Measurements from ENCODE around the gene WWOX. TPM values are rescaled to one million over a fixed set of nuclear protein-coding genes. Genes with fewer than 3 reads are reported as not detected.

WWOX gene
- total and polyA plus RNA-seq, 4 experiments from 2014 or later = 10.4 to 23.1 (median 17.5) TPM

- CTCF ChIA-PET (ENCODE audit: partially characterized antibody) = no interaction called here
- no peak overlapping the region for H3K4me3 Mint-ChIP-seq
- no peak for DNase-seq
These were observed 106.1 kb downstream of the WWOX start for GRCh38 chr16:78205506-78205905.

GRCh38 chr16:78206623-78207223 is 107.3 kb downstream of the WWOX start:
- no peaks in the 10 kb centered on the region for H3K4me1 Mint-ChIP-seq
- no peak overlapping the region for H3K4me3 Mint-ChIP-seq
- peaks cover 0 to 3% (median 0%) of the 10 kb centered on the region in 8 donors for H3K9me3 Mint-ChIP-seq
- Histone ChIP-seq H3K36me3 (ENCODE audit: insufficient read depth, low read length) (no peaks in the 10 kb centered on the region), H3K9me3 (ENCODE audit: control insufficient read depth in 1 of 2, low read length in 2 of 2) (no peaks in the 10 kb centered on the region), H3K27me3 (ENCODE audit: insufficient read depth, low read length) (no peaks in the 10 kb centered on the region), H3K4me1 (ENCODE audit: insufficient read depth, low read length) (no peaks in the 10 kb centered on the region), H3K4me3 (ENCODE audit: low read length in 2 of 2) (no peak overlapping the region), H3K27ac (ENCODE audit: low read depth, low read length) (no peak overlapping the region)
- DNase-seq = no peak
- H3K27ac Mint-ChIP-seq = no peak overlapping the region
- H3K36me3 Mint-ChIP-seq = peaks cover 0 to 35% of the 10 kb centered on the region in 2 donors
- POLR2A ChIA-PET (ENCODE audit: partially characterized antibody) = no interaction called here
- CTCF ChIA-PET (ENCODE audit: partially characterized antibody) = no interaction called here
- intact Hi-C loops (cut with micrococcal nuclease) = no loop called here
- H3K27me3 Mint-ChIP-seq = no peaks in the 10 kb centered on the region

More at GRCh38 chr16:78205506-78205905, 106.1 kb downstream of the WWOX start:
- POLR2A ChIA-PET (ENCODE audit: partially characterized antibody) = no interaction called here
- H3K4me1 ChIP-seq (ENCODE audit: insufficient read depth, low read length) = no peaks in the 10 kb centered on the region
- H3K4me1 Mint-ChIP-seq = no peaks in the 10 kb centered on the region
- peaks cover 0 to 3% (median 0%) of the 10 kb centered on the region in 8 donors for H3K9me3 Mint-ChIP-seq
- intact Hi-C loops (cut with micrococcal nuclease) = no loop called here
- H3K9me3 ChIP-seq (ENCODE audit: control insufficient read depth in 1 of 2, low read length in 2 of 2) = no peaks in the 10 kb centered on the region
- no peak overlapping the region for H3K4me3 ChIP-seq (ENCODE audit: low read length in 2 of 2)
- H3K36me3 Mint-ChIP-seq = peaks cover 0 to 26% of the 10 kb centered on the region in 2 donors
- no peaks in the 10 kb centered on the region for H3K27me3 Mint-ChIP-seq
- no peak overlapping the region for H3K27ac ChIP-seq (ENCODE audit: low read depth, low read length)
- H3K27me3 ChIP-seq (ENCODE audit: insufficient read depth, low read length) = no peaks in the 10 kb centered on the region
- no peaks in the 10 kb centered on the region for H3K36me3 ChIP-seq (ENCODE audit: insufficient read depth, low read length)
- H3K27ac Mint-ChIP-seq = no peak overlapping the region

GRCh38 chr16:78209951-78210661 is 110.7 kb downstream of the WWOX start:
- Histone ChIP-seq H3K4me3 (ENCODE audit: low read length in 2 of 2) (no peak overlapping the region), H3K9me3 (ENCODE audit: control insufficient read depth in 1 of 2, low read length in 2 of 2) (no peaks in the 10 kb centered on the region), H3K27me3 (ENCODE audit: insufficient read depth, low read length) (no peaks in the 10 kb centered on the region), H3K27ac (ENCODE audit: low read depth, low read length) (no peak overlapping the region), H3K4me1 (ENCODE audit: insufficient read depth, low read length) (no peaks in the 10 kb centered on the region), H3K36me3 (ENCODE audit: insufficient read depth, low read length) (no peaks in the 10 kb centered on the region)
- H3K4me3 Mint-ChIP-seq = no peak overlapping the region
- intact Hi-C loops (cut with micrococcal nuclease) = no loop called here
- no peaks in the 10 kb centered on the region for H3K27me3 Mint-ChIP-seq
- peaks cover 0 to 3% (median 0%) of the 10 kb centered on the region in 8 donors for H3K9me3 Mint-ChIP-seq
- H3K27ac Mint-ChIP-seq = no peak overlapping the region
- ChIA-PET POLR2A (ENCODE audit: partially characterized antibody) (no interaction called here), CTCF (ENCODE audit: partially characterized antibody) (no interaction called here)
- peaks cover 0 to 27% of the 10 kb centered on the region in 2 donors for H3K36me3 Mint-ChIP-seq
- no peak for DNase-seq
- no peaks in the 10 kb centered on the region for H3K4me1 Mint-ChIP-seq

GRCh38 chr16:78211020-78211599 is 111.7 kb downstream of the WWOX start:
- Mint-ChIP-seq H3K9me3 (no peaks in the 10 kb centered on the region), H3K4me1 (no peaks in the 10 kb centered on the region), H3K27ac (no peak overlapping the region), H3K27me3 (no peaks in the 10 kb centered on the region), H3K36me3 (peaks cover 0 to 26% of the 10 kb centered on the region in 2 donors), H3K4me3 (no peak overlapping the region)
- intact Hi-C loops (cut with micrococcal nuclease) = no loop called here
- DNase-seq = no peak
- no peaks in the 10 kb centered on the region for H3K9me3 ChIP-seq (ENCODE audit: control insufficient read depth in 1 of 2, low read length in 2 of 2)
- H3K4me3 ChIP-seq (ENCODE audit: low read length in 2 of 2) = no peak overlapping the region
- H3K27me3 ChIP-seq (ENCODE audit: insufficient read depth, low read length) = no peaks in the 10 kb centered on the region
- no peaks in the 10 kb centered on the region for H3K4me1 ChIP-seq (ENCODE audit: insufficient read depth, low read length)
- ChIA-PET CTCF (ENCODE audit: partially characterized antibody) (no interaction called here), POLR2A (ENCODE audit: partially characterized antibody) (no interaction called here)
- no peak overlapping the region for H3K27ac ChIP-seq (ENCODE audit: low read depth, low read length)
- H3K36me3 ChIP-seq (ENCODE audit: insufficient read depth, low read length) = no peaks in the 10 kb centered on the region

DNA sequence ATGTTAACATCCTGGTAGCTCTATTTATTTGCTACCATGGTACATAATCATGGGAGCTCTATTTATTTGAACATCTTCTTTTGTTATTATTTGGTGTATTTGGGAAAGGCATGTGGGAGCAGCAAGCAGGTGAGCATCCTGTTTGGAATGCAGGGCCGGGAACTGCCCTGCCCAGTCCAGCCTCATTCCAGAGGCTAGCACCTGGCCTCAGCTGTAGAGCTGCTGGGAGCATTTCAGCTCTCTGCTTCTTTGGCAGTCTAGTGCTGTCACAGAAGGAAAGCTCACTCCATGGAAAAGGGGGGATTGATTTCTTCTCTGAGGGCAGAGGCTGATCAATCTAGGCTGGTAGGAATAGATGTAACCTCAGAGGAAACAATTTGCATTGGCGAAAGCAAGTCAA is 112.5 kb downstream of the WWOX start:
- peaks cover 0 to 26% of the 10 kb centered on the region in 2 donors for H3K36me3 Mint-ChIP-seq
- CTCF ChIA-PET (ENCODE audit: partially characterized antibody) = interaction anchor here (1.6 kb wide), 1 partner anchor 26 kb away, joined by 4 read pairs; no protein-coding TSS in a partner anchor
- POLR2A ChIA-PET (ENCODE audit: partially characterized antibody) = no interaction called here

GRCh38 chr16:78212674-78213073 is 113.2 kb downstream of the WWOX start:
- no peaks in the 10 kb centered on the region for H3K4me1 Mint-ChIP-seq

More for the DNA sequence above, 112.5 kb downstream of the WWOX start:
- H3K27me3 Mint-ChIP-seq = no peaks in the 10 kb centered on the region
- H3K4me1 Mint-ChIP-seq = no peaks in the 10 kb centered on the region
- Histone ChIP-seq H3K4me1 (ENCODE audit: insufficient read depth, low read length) (no peaks in the 10 kb centered on the region), H3K4me3 (ENCODE audit: low read length in 2 of 2) (no peak overlapping the region), H3K27me3 (ENCODE audit: insufficient read depth, low read length) (no peaks in the 10 kb centered on the region), H3K27ac (ENCODE audit: low read depth, low read length) (no peak overlapping the region), H3K36me3 (ENCODE audit: insufficient read depth, low read length) (no peaks in the 10 kb centered on the region), H3K9me3 (ENCODE audit: control insufficient read depth in 1 of 2, low read length in 2 of 2) (no peaks in the 10 kb centered on the region)
- no peak overlapping the region for H3K4me3 Mint-ChIP-seq
- no peak for DNase-seq
- intact Hi-C loops (cut with micrococcal nuclease) = no loop called here
- H3K27ac Mint-ChIP-seq = no peak overlapping the region
- H3K9me3 Mint-ChIP-seq = no peaks in the 10 kb centered on the region

DNA sequence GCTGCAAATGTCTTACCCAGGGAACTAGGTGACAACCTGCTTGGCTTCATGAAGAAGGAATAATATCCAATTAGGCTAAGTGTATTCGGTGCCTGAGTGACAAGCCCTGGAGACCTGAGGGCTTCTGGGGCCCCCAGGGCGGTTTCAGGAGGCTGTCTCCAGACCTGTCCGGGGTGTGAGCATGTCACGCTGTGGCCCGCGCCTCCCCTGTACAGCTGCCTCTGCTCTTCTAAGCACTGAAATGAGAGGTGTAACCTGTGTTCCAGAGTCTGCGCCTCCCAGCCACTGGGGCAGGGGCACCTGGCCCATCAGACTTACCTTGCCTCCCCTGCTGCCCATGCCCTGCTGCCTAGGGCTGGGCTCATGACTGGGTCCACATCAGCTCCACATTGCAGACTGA is 114.3 kb downstream of the WWOX start:
- Mint-ChIP-seq H3K27ac (no peak overlapping the region), H3K4me1 (no peaks in the 10 kb centered on the region), H3K4me3 (no peak overlapping the region), H3K9me3 (no peaks in the 10 kb centered on the region), H3K27me3 (no peaks in the 10 kb centered on the region), H3K36me3 (peaks cover 0 to 30% of the 10 kb centered on the region in 2 donors)
- DNase-seq = no peak
- Histone ChIP-seq H3K36me3 (ENCODE audit: insufficient read depth, low read length) (no peaks in the 10 kb centered on the region), H3K4me3 (ENCODE audit: low read length in 2 of 2) (no peak overlapping the region), H3K4me1 (ENCODE audit: insufficient read depth, low read length) (no peaks in the 10 kb centered on the region), H3K9me3 (ENCODE audit: control insufficient read depth in 1 of 2, low read length in 2 of 2) (no peaks in the 10 kb centered on the region), H3K27me3 (ENCODE audit: insufficient read depth, low read length) (no peaks in the 10 kb centered on the region), H3K27ac (ENCODE audit: low read depth, low read length) (no peak overlapping the region)
- intact Hi-C loops (cut with micrococcal nuclease) = no loop called here
- ChIA-PET CTCF (ENCODE audit: partially characterized antibody) (interaction anchor here (1.6 kb wide), 1 partner anchor 28 kb away, joined by 4 read pairs; no protein-coding TSS in a partner anchor), POLR2A (ENCODE audit: partially characterized antibody) (no interaction called here)

More at GRCh38 chr16:78212674-78213073, 113.2 kb downstream of the WWOX start:
- no peak overlapping the region for H3K4me3 ChIP-seq (ENCODE audit: low read length in 2 of 2)
- H3K9me3 ChIP-seq (ENCODE audit: control insufficient read depth in 1 of 2, low read length in 2 of 2) = no peaks in the 10 kb centered on the region
- intact Hi-C loops (cut with micrococcal nuclease) = no loop called here
- H3K27ac ChIP-seq (ENCODE audit: low read depth, low read length) = no peak overlapping the region
- CTCF ChIA-PET (ENCODE audit: partially characterized antibody) = interaction anchor here (1.6 kb wide), 1 partner anchor 27 kb away, joined by 4 read pairs; no protein-coding TSS in a partner anchor
- H3K36me3 ChIP-seq (ENCODE audit: insufficient read depth, low read length) = no peaks in the 10 kb centered on the region
- no peak overlapping the region for H3K4me3 Mint-ChIP-seq
- no peaks in the 10 kb centered on the region for H3K27me3 ChIP-seq (ENCODE audit: insufficient read depth, low read length)
- DNase-seq = no peak
- H3K4me1 ChIP-seq (ENCODE audit: insufficient read depth, low read length) = no peaks in the 10 kb centered on the region
- POLR2A ChIA-PET (ENCODE audit: partially characterized antibody) = no interaction called here
- H3K9me3 Mint-ChIP-seq = no peaks in the 10 kb centered on the region
- peaks cover 0 to 30% of the 10 kb centered on the region in 2 donors for H3K36me3 Mint-ChIP-seq
- H3K27me3 Mint-ChIP-seq = no peaks in the 10 kb centered on the region
- H3K27ac Mint-ChIP-seq = no peak overlapping the region
